HEK293 (cell line): ENCODE measurements around the gene NPPA.
A peak's percentile ranks its signal among the peaks of the same experiment; 100 is the strongest.

Experiments
- EGR2 ChIP-seq: fragments of 450-650 bp; formaldehyde crosslinking; IDR thresholded peaks from 2 replicates; pipeline ENCODE4 v1.5.1; 2016; ENCODE audit warnings: low read depth, missing biosample characterization, missing genetic modification characterization
- GLIS1 ChIP-seq: fragments of 450-650 bp; formaldehyde crosslinking; IDR thresholded peaks from 2 replicates; pipeline ENCODE4 v1.5.1; 2016; ENCODE audit warnings: missing biosample characterization, missing genetic modification characterization
- HIC1 ChIP-seq: fragments of 450-650 bp; formaldehyde crosslinking; IDR thresholded peaks from 2 replicates; pipeline ENCODE4 v1.5.1; 2016; ENCODE audit warnings: missing biosample characterization, missing genetic modification characterization
- KLF9 ChIP-seq: fragments of 450-650 bp; formaldehyde crosslinking; IDR thresholded peaks from 2 replicates; pipeline ENCODE4 v1.5.1; 2016; ENCODE audit warnings: missing biosample characterization, missing genetic modification characterization, low read depth
- PRDM1 ChIP-seq: fragments of 450-650 bp; formaldehyde crosslinking; IDR thresholded peaks from 2 replicates; pipeline ENCODE4; 2016; ENCODE audit warnings: missing biosample characterization, missing genetic modification characterization
- PRDM4 ChIP-seq: fragments of 450-650 bp; formaldehyde crosslinking; IDR thresholded peaks from 2 replicates; pipeline ENCODE4 v1.5.1; 2017; ENCODE audit warnings: missing biosample characterization, missing genetic modification characterization
- REPIN1 ChIP-seq: fragments of 450-650 bp; formaldehyde crosslinking; IDR thresholded peaks from 2 replicates; pipeline ENCODE4 v1.5.1; 2017; ENCODE audit warnings: missing biosample characterization, missing genetic modification characterization, low read depth
- SCRT2 ChIP-seq: fragments of 450-650 bp; formaldehyde crosslinking; IDR thresholded peaks from 2 replicates; pipeline ENCODE4 v1.5.1; 2016; ENCODE audit warnings: missing biosample characterization, missing genetic modification characterization
- WT1 ChIP-seq: fragments of 450-650 bp; formaldehyde crosslinking; IDR thresholded peaks from 2 replicates; pipeline ENCODE4 v1.5.1; 2016; ENCODE audit warnings: missing biosample characterization, missing genetic modification characterization
- YY1 ChIP-seq: fragments of 450-650 bp; formaldehyde crosslinking; IDR thresholded peaks from 2 replicates; pipeline ENCODE4 v1.5.1; 2018; ENCODE audit warnings: missing biosample characterization, missing genetic modification characterization
- ZBTB8A ChIP-seq: fragments of 450-650 bp; formaldehyde crosslinking; IDR thresholded peaks from 2 replicates; pipeline ENCODE4 v1.5.1; 2016; ENCODE audit warnings: missing biosample characterization, missing genetic modification characterization
- ZFHX2 ChIP-seq: fragments of 450-650 bp; formaldehyde crosslinking; conservative IDR thresholded peaks from 2 replicates; pipeline ENCODE4 v1.5.1; 2016; ENCODE audit warnings: missing biosample characterization, missing genetic modification characterization
- ZNF169 ChIP-seq: fragments of 450-650 bp; formaldehyde crosslinking; IDR thresholded peaks from 2 replicates; pipeline ENCODE4 v1.5.1; 2016; ENCODE audit warnings: missing biosample characterization, missing genetic modification characterization
- ZNF175 ChIP-seq: fragments of 450-650 bp; formaldehyde crosslinking; IDR thresholded peaks from 2 replicates; pipeline ENCODE4 v1.5.1; 2016; ENCODE audit warnings: missing biosample characterization, missing genetic modification characterization
- ZNF202 ChIP-seq: fragments of 450-650 bp; formaldehyde crosslinking; IDR thresholded peaks from 2 replicates; pipeline ENCODE4 v1.5.1; 2016; ENCODE audit warnings: missing biosample characterization, missing genetic modification characterization, borderline replicate concordance
- ZNF239 ChIP-seq: fragments of 450-650 bp; formaldehyde crosslinking; IDR thresholded peaks from 2 replicates; pipeline ENCODE4 v1.5.1; 2016; ENCODE audit warnings: missing biosample characterization, missing genetic modification characterization
- ZNF24 ChIP-seq: fragments of 450-650 bp; formaldehyde crosslinking; IDR thresholded peaks from 2 replicates; pipeline ENCODE4 v1.5.1; 2016; ENCODE audit warnings: missing biosample characterization, missing genetic modification characterization
- ZNF341 ChIP-seq: fragments of 450-650 bp; formaldehyde crosslinking; IDR thresholded peaks from 2 replicates; pipeline ENCODE4; 2016; ENCODE audit warnings: low read depth, missing biosample characterization, missing genetic modification characterization
- ZNF366 ChIP-seq: fragments of 450-650 bp; formaldehyde crosslinking; conservative IDR thresholded peaks from 2 replicates; pipeline ENCODE4 v1.5.1; 2016; ENCODE audit warnings: missing biosample characterization, missing genetic modification characterization
- ZNF398 ChIP-seq: fragments of 450-650 bp; formaldehyde crosslinking; IDR thresholded peaks from 2 replicates; pipeline ENCODE4 v1.5.1; 2017; ENCODE audit warnings: missing biosample characterization, missing genetic modification characterization
- ZNF404 ChIP-seq: fragments of 450-650 bp; formaldehyde crosslinking; IDR thresholded peaks from 2 replicates; pipeline ENCODE4 v1.5.1; 2017; ENCODE audit warnings: missing biosample characterization, missing genetic modification characterization
- ZNF488 ChIP-seq: fragments of 450-650 bp; formaldehyde crosslinking; IDR thresholded peaks from 2 replicates; pipeline ENCODE4 v1.5.1; 2016; ENCODE audit warnings: missing biosample characterization, missing genetic modification characterization
- ZNF521 ChIP-seq: fragments of 450-650 bp; formaldehyde crosslinking; IDR thresholded peaks from 2 replicates; pipeline ENCODE4 v1.5.1; 2017; ENCODE audit warnings: missing biosample characterization, mild to moderate bottlenecking, missing genetic modification characterization
- ZNF548 ChIP-seq: fragments of 450-650 bp; formaldehyde crosslinking; IDR thresholded peaks from 2 replicates; pipeline ENCODE4 v1.5.1; 2016; ENCODE audit warnings: missing biosample characterization, missing genetic modification characterization
- ZNF580 ChIP-seq: fragments of 450-650 bp; formaldehyde crosslinking; IDR thresholded peaks from 2 replicates; pipeline ENCODE4 v1.5.1; 2016; ENCODE audit warnings: missing biosample characterization, missing genetic modification characterization
- ZNF600 ChIP-seq: fragments of 450-650 bp; formaldehyde crosslinking; IDR thresholded peaks from 2 replicates; pipeline ENCODE4 v1.5.1; 2016; ENCODE audit warnings: missing biosample characterization, missing genetic modification characterization
- ZNF645 ChIP-seq: fragments of 450-650 bp; formaldehyde crosslinking; IDR thresholded peaks from 2 replicates; pipeline ENCODE4; 2016; ENCODE audit warnings: missing biosample characterization, missing genetic modification characterization
- ZNF747 ChIP-seq: fragments of 450-650 bp; formaldehyde crosslinking; IDR thresholded peaks from 2 replicates; pipeline ENCODE4 v1.5.1; 2016; ENCODE audit warnings: missing biosample characterization, missing genetic modification characterization
- ZNF76 ChIP-seq: fragments of 450-650 bp; formaldehyde crosslinking; IDR thresholded peaks from 2 replicates; pipeline ENCODE4; 2016; ENCODE audit warnings: low read depth, missing biosample characterization, missing genetic modification characterization, borderline replicate concordance
- ZSCAN4 ChIP-seq: fragments of 450-650 bp; formaldehyde crosslinking; IDR thresholded peaks from 2 replicates; pipeline ENCODE4 v1.5.1; 2017; ENCODE audit warnings: missing biosample characterization, missing genetic modification characterization
- ZXDB ChIP-seq: fragments of 450-650 bp; formaldehyde crosslinking; IDR thresholded peaks from 2 replicates; pipeline ENCODE4 v1.5.1; 2016; ENCODE audit warnings: missing biosample characterization, missing genetic modification characterization

The NPPA gene

GRCh38 chr1:11802973-11803885, 44.4 kb downstream of the NPPA start (continued):
- TF ChIP-seq ZBTB8A (tag by site-specific recombination) (peak; percentile 62), ZNF747 (tag by site-specific recombination) (no peak), ZSCAN4 (tag by site-specific recombination) (no peak), PRDM4 (peak; percentile 97), ZNF645 (tag by site-specific recombination) (no peak), SCRT2 (tag by site-specific recombination) (peak; percentile 74), HIC1 (tag by site-specific recombination) (no peak), PRDM1 (no peak), REPIN1 (tag by site-specific recombination) (no peak), ZNF548 (no peak), WT1 (tag by site-specific recombination) (peak; percentile 43; the same call in 1 of the 2 replicates), ZNF169 (tag by site-specific recombination) (no peak), ZNF239 (tag by site-specific recombination) (no peak), ZNF76 (tag by site-specific recombination) (no peak), GLIS1 (peak; percentile 64), ZNF341 (tag by site-specific recombination) (peak; percentile 92), ZNF175 (tag by site-specific recombination) (no peak), ZNF398 (tag by site-specific recombination) (peak; percentile 90), YY1 (tag by site-specific recombination) (no peak), ZNF521 (tag by site-specific recombination) (no peak), ZNF600 (tag by site-specific recombination) (peak; percentile 95), ZFHX2 (peak; percentile 77), ZNF404 (tag by site-specific recombination) (no peak), ZXDB (tag by site-specific recombination) (peak; percentile 77; the same call in 1 of the 2 replicates), ZNF202 (tag by site-specific recombination) (no peak), ZNF488 (tag by site-specific recombination) (no peak), ZNF24 (tag by site-specific recombination) (no peak), EGR2 (tag by site-specific recombination) (peak; percentile 82), ZNF366 (tag by site-specific recombination) (peak; percentile 65), KLF9 (tag by site-specific recombination) (peak; percentile 82), ZNF580 (tag by site-specific recombination) (no peak)
